HepG2 (cell line): Measurements from ENCODE around the gene VGLL4. TPM values are rescaled to one million over a fixed set of nuclear protein-coding genes. Genes with fewer than 3 reads are reported as not detected.

Experiments used
- ATAC-seq: fragments of 200-7000 bp; cut with Tn5 transposase; 3 replicates; pipeline ENCODE4 v1.9.1; 2020; ENCODE audit warnings: mild to moderate bottlenecking, moderate library complexity
- BruUV-seq: library from RNA; stranded (reverse); fragments of 400-500 nt; replicated peaks from 2 replicates; lab custom pipeline; 2021; lab: Mats Ljungman, UMichigan
- CTCF ChIA-PET: fragments of 300-600 bp; formaldehyde crosslinking; extraction: SDS; loops from one replicate; lab custom pipeline; 2021; ENCODE audit warnings: low total read pairs, inconsistent platforms, low intra/inter-chr PET ratio; lab: Yijun Ruan, JAX
- POLR2A ChIA-PET: fragments of 350-600 bp; sonication (Branson Sonifier 250); formaldehyde crosslinking; loops from one replicate; lab custom pipeline; 2020; ENCODE audit warnings: antibody characterized with exemption, inconsistent platforms; lab: Yijun Ruan, JAX
- DNase-seq: peaks from one replicate; pipeline ENCODE4 v3.0.0-alpha.2; 2015; ENCODE audit warnings: low spot score
- FAIRE-seq: peaks from 3 replicates; lab custom pipeline; 2011; peaks lifted over from hg19 to GRCh38; lab: Jason Lieb, UNC
- H2AFZ ChIP-seq: one replicate; pipeline ENCODE4 v1.6.1; 2011; ENCODE audit warnings: low read length, inconsistent platforms
- H3K27ac ChIP-seq: fragments of 300-600 bp; 3 replicates; pipeline ENCODE4 v1.8.0; 2011; ENCODE audit warnings: mixed run types, mild to moderate bottlenecking, mixed read lengths, low read length, inconsistent platforms; ENCODE audit not compliant: insufficient read depth; ENCODE audit errors: extremely low read length
- H3K27me3 ChIP-seq, 2 experiments: fragments of 200-600 bp in 1 of 2; 2 replicates in 1 of 2; 3 replicates in 1 of 2; pipeline versions ENCODE4 v1.6.0 to v1.8.0; 2011; ENCODE audit warnings: low read length in 2 of 2, mild to moderate bottlenecking in 2 of 2, moderate library complexity in 2 of 2, inconsistent platforms in 1 of 2; ENCODE audit not compliant: insufficient read depth in 2 of 2, control insufficient read depth in 1 of 2
- H3K36me3 ChIP-seq, 2 experiments: fragments of 200-600 bp in 1 of 2; replicated peaks in 1 of 2; 2 replicates in 1 of 2; 3 replicates in 1 of 2; pipeline versions ENCODE4 v1.5.1 to v1.8.0; 2011; ENCODE audit warnings: low read length in 2 of 2, inconsistent platforms in 1 of 2; ENCODE audit not compliant: insufficient read depth in 2 of 2, control insufficient read depth in 1 of 2
- H3K4me1 ChIP-seq: 2 replicates; pipeline ENCODE4 v1.5.1; 2012; ENCODE audit warnings: low read length, inconsistent platforms; ENCODE audit not compliant: insufficient read depth
- H3K4me2 ChIP-seq: 2 replicates; pipeline ENCODE4 v1.6.0; 2011; ENCODE audit warnings: low read depth, low read length, inconsistent platforms
- H3K4me3 ChIP-seq, 3 experiments: fragments of 200-600 bp in 1 of 3; sonication (generic), shearing (Covaris generic) in 1 of 3; replicated peaks in 1 of 3; 2 replicates each; pipeline ENCODE4 v1.5.1; 2011 to 2016; ENCODE audit warnings: low read length in 3 of 3, inconsistent platforms in 2 of 3, low read depth in 2 of 3, mild to moderate bottlenecking in 2 of 3, control low read depth in 1 of 3, mixed read lengths in 1 of 3; ENCODE audit not compliant: insufficient read depth in 1 of 3
- H3K79me2 ChIP-seq: one replicate; pipeline ENCODE4 v1.6.1; 2011; ENCODE audit warnings: low read length, inconsistent platforms; ENCODE audit not compliant: insufficient read depth
- H3K9ac ChIP-seq: 2 replicates; pipeline ENCODE4 v1.6.0; 2011; ENCODE audit warnings: mild to moderate bottlenecking, low read depth, low read length, inconsistent platforms; ENCODE audit not compliant: insufficient read depth
- H3K9me3 ChIP-seq: 2 replicates; pipeline ENCODE4 v1.5.1; 2012; ENCODE audit warnings: mild to moderate bottlenecking, low read length
- H4K20me1 ChIP-seq: 2 replicates; pipeline ENCODE4 v1.6.0; 2011; ENCODE audit warnings: inconsistent platforms, mild to moderate bottlenecking, low read length, moderate library complexity; ENCODE audit not compliant: insufficient read depth
- HCFC1 ChIP-seq: fragments of 150-350 bp; IDR thresholded peaks from 2 replicates; pipeline ENCODE4 v1.6.1; 2014; ENCODE audit warnings: low read depth, low read length
- HOXA3 ChIP-seq: sonication (generic); formaldehyde crosslinking; IDR thresholded peaks from 2 replicates; pipeline ENCODE4 v1.5.0; 2020; ENCODE audit warnings: missing genetic modification reagents
- MAFK ChIP-seq, 2 experiments: IDR thresholded peaks in 1 of 2; conservative IDR thresholded peaks in 1 of 2; 2 replicates each; pipeline ENCODE4 v1.6.1; 2011; ENCODE audit warnings: improper control_type of control experiment in 2 of 2, low read length in 2 of 2
- MEF2D ChIP-seq: sonication (generic); formaldehyde crosslinking; IDR thresholded peaks from 2 replicates; pipeline ENCODE4 v1.5.1; 2020; ENCODE audit warnings: mild to moderate bottlenecking, missing genetic modification reagents
- WGBS: methylation state at CpG from one replicate; pipeline ENCODE4 v1.1.6; 2017; ENCODE audit warnings: low lambda C conversion rate; 5-methylcytosine and 5-hydroxymethylcytosine counted together
- in situ Hi-C: cut with HindIII; loops from 2 replicates; pipeline ENCODE4 v1.10.0; 2017; ENCODE audit warnings: low pct_unique_long_range_greater_than_20kb; ENCODE audit not compliant: extremely low pct_ligation_motif_present
- intact Hi-C: fragments of 100-400 bp; cut with micrococcal nuclease; formaldehyde crosslinking; loops from one replicate; pipeline ENCODE4 v1.10.0; 2022; ENCODE audit not compliant: unreplicated experiment
- polyA plus RNA-seq, 8 experiments: library from polyadenylated mRNA; depleted of rRNA in 3 of 8; stranded (reverse) in 7 of 8; unstranded in 1 of 8; fragments of >200 nt; fragmentation: Illumina TruSeq in 4 of 8; extraction: Trizol in 4 of 8; gene quantifications; 2 replicates each; pipeline versions ENCODE4 v1.2.1 to v1.2.3, GENCODE V29; 2011 to 2016; ENCODE audit warnings: low read depth in 4 of 8, missing spikeins in 1 of 8, mixed read lengths in 1 of 8; ENCODE audit not compliant: insufficient read depth in 1 of 8
- total RNA-seq, 5 experiments: library from RNA; depleted of rRNA; stranded (reverse); fragments of >200 nt; fragmentation: Illumina TruSeq; extraction: Trizol; gene quantifications; 2 replicates each; pipeline ENCODE4 v1.2.3, GENCODE V29; 2016; ENCODE audit warnings: low read depth in 1 of 5
- TF ChIP-seq, protein P1 (sequence below): sonication (generic); formaldehyde crosslinking; IDR thresholded peaks from 2 replicates; pipeline ENCODE4 v1.5.0; 2020; ENCODE audit warnings: mild to moderate bottlenecking, missing genetic modification reagents, moderate library complexity
- TF ChIP-seq, protein P2 (sequence below): sonication (generic); formaldehyde crosslinking; IDR thresholded peaks from 2 replicates; pipeline ENCODE4 v1.4.0; 2020; ENCODE audit warnings: missing genetic modification reagents
- TF ChIP-seq, protein P3 (sequence below): sonication (generic); formaldehyde crosslinking; IDR thresholded peaks from 2 replicates; pipeline ENCODE4 v1.4.0; 2020; ENCODE audit warnings: missing genetic modification reagents, borderline replicate concordance
- TF ChIP-seq, protein P4 (sequence below), 2 experiments: sonication (generic) in 1 of 2; formaldehyde crosslinking in 1 of 2; IDR thresholded peaks; 2 replicates each; pipeline versions ENCODE4 v1.4.0 to v1.6.1; 2016 to 2020; ENCODE audit warnings: borderline replicate concordance in 1 of 2, low read depth in 1 of 2, mild to moderate bottlenecking in 1 of 2, missing genetic modification reagents in 1 of 2

VGLL4 gene
- total and polyA plus RNA-seq, 2 of the 13 experiments (the other 11 are each of a cell fraction or from before 2014, with no cell fraction given) = 23.2 to 39.0 TPM

DNA sequence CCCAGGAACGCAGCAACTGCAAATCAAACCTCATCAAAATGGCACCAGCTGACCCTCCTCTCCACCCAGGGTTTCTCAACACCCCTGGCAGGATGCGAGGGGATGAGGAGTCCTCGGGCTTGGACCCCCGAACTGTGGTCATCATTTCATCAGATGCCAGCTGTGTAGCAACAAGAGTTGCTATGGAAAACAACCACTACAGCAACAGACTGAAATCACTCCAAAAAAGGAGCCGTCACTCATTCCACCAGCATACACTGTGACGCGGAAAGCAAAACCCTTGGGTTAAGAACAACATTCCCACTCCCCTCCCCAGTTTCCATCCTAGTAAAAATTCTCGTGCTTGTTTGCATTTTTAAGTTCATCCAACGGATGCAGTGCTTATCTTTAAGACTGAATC lies 40.1 kb downstream of the VGLL4 start:
- FAIRE-seq = no peak
- Histone ChIP-seq H3K27ac (no peak overlapping the region), H3K4me3 (no peak overlapping the region), H4K20me1 (peaks cover 28% of the 10 kb centered on the region), H3K27me3 (no peaks in the 10 kb centered on the region), H3K36me3 (peaks cover 7 to 35% of the 10 kb centered on the region in 2 experiments), H3K4me2 (no peak overlapping the region), H2AFZ (no peak overlapping the region), H3K79me2 (peaks cover 78% of the 10 kb centered on the region), H3K9me3 (no peaks in the 10 kb centered on the region), H3K9ac (no peak overlapping the region), H3K4me1 (peaks cover 29% of the 10 kb centered on the region)
- ChIA-PET POLR2A (no interaction called here), CTCF (no interaction called here)
- intact Hi-C loops = no loop called here
- in situ Hi-C loops = no loop called here
- 93% methylated on average over 9 of the region's 9 CpGs for WGBS
- BruUV-seq = no TSS peak
- TF ChIP-seq, protein P1, sequence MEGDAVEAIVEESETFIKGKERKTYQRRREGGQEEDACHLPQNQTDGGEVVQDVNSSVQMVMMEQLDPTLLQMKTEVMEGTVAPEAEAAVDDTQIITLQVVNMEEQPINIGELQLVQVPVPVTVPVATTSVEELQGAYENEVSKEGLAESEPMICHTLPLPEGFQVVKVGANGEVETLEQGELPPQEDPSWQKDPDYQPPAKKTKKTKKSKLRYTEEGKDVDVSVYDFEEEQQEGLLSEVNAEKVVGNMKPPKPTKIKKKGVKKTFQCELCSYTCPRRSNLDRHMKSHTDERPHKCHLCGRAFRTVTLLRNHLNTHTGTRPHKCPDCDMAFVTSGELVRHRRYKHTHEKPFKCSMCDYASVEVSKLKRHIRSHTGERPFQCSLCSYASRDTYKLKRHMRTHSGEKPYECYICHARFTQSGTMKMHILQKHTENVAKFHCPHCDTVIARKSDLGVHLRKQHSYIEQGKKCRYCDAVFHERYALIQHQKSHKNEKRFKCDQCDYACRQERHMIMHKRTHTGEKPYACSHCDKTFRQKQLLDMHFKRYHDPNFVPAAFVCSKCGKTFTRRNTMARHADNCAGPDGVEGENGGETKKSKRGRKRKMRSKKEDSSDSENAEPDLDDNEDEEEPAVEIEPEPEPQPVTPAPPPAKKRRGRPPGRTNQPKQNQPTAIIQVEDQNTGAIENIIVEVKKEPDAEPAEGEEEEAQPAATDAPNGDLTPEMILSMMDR (CRISPR knock-in tag) = no peak
- TF ChIP-seq MEF2D = no peak
- TF ChIP-seq, protein P2, sequence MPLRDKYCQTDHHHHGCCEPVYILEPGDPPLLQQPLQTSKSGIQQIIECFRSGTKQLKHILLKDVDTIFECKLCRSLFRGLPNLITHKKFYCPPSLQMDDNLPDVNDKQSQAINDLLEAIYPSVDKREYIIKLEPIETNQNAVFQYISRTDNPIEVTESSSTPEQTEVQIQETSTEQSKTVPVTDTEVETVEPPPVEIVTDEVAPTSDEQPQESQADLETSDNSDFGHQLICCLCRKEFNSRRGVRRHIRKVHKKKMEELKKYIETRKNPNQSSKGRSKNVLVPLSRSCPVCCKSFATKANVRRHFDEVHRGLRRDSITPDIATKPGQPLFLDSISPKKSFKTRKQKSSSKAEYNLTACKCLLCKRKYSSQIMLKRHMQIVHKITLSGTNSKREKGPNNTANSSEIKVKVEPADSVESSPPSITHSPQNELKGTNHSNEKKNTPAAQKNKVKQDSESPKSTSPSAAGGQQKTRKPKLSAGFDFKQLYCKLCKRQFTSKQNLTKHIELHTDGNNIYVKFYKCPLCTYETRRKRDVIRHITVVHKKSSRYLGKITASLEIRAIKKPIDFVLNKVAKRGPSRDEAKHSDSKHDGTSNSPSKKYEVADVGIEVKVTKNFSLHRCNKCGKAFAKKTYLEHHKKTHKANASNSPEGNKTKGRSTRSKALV (CRISPR knock-in tag) = no peak
- TF ChIP-seq HOXA3 = no peak
- TF ChIP-seq, protein P3, sequence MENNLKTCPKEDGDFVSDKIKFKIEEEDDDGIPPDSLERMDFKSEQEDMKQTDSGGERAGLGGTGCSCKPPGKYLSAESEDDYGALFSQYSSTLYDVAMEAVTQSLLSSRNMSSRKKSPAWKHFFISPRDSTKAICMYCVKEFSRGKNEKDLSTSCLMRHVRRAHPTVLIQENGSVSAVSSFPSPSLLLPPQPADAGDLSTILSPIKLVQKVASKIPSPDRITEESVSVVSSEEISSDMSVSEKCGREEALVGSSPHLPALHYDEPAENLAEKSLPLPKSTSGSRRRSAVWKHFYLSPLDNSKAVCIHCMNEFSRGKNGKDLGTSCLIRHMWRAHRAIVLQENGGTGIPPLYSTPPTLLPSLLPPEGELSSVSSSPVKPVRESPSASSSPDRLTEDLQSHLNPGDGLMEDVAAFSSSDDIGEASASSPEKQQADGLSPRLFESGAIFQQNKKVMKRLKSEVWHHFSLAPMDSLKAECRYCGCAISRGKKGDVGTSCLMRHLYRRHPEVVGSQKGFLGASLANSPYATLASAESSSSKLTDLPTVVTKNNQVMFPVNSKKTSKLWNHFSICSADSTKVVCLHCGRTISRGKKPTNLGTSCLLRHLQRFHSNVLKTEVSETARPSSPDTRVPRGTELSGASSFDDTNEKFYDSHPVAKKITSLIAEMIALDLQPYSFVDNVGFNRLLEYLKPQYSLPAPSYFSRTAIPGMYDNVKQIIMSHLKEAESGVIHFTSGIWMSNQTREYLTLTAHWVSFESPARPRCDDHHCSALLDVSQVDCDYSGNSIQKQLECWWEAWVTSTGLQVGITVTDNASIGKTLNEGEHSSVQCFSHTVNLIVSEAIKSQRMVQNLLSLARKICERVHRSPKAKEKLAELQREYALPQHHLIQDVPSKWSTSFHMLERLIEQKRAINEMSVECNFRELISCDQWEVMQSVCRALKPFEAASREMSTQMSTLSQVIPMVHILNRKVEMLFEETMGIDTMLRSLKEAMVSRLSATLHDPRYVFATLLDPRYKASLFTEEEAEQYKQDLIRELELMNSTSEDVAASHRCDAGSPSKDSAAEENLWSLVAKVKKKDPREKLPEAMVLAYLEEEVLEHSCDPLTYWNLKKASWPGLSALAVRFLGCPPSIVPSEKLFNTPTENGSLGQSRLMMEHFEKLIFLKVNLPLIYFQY = no peak
- no peak for TF ChIP-seq MAFK (conservative IDR thresholded peaks at IDR 0.05 in 1 of 2, IDR thresholded peaks at IDR 0.05 in 1 of 2; ENCODE audit: low read length in 2 of 2)
- TF ChIP-seq, protein P4, sequence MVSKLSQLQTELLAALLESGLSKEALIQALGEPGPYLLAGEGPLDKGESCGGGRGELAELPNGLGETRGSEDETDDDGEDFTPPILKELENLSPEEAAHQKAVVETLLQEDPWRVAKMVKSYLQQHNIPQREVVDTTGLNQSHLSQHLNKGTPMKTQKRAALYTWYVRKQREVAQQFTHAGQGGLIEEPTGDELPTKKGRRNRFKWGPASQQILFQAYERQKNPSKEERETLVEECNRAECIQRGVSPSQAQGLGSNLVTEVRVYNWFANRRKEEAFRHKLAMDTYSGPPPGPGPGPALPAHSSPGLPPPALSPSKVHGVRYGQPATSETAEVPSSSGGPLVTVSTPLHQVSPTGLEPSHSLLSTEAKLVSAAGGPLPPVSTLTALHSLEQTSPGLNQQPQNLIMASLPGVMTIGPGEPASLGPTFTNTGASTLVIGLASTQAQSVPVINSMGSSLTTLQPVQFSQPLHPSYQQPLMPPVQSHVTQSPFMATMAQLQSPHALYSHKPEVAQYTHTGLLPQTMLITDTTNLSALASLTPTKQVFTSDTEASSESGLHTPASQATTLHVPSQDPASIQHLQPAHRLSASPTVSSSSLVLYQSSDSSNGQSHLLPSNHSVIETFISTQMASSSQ (IDR thresholded peaks at IDR 0.05; ENCODE audit: low read depth) = no peak
- TF ChIP-seq, protein P4 (CRISPR knock-in tag; IDR thresholded peaks at IDR 0.05; ENCODE audit: borderline replicate concordance) = no peak
- no peak for TF ChIP-seq HCFC1
- no peak for DNase-seq
- ATAC-seq = no peak
